D721Med (cell line): ENCODE data around the gene COL24A1.

Experiments
- DNase-seq: peaks from one replicate; pipeline ENCODE4 v3.0.0; 2011; ENCODE audit warnings: low spot score; ENCODE audit not compliant: insufficient read length
- FAIRE-seq: peaks from 2 replicates; lab custom pipeline; 2011; peaks lifted over from hg19 to GRCh38; lab: Jason Lieb, UNC
- CTCF ChIP-seq: IDR thresholded peaks from 2 replicates; pipeline ENCODE4 v1.5.1; 2012; ENCODE audit warnings: mild to moderate bottlenecking, control low read depth; ENCODE audit not compliant: insufficient read depth; ENCODE audit errors: missing control alignments

The COL24A1 gene

GRCh38 chr1:85705940-85706339 is 450.6 kb downstream of the COL24A1 start:
- TF ChIP-seq CTCF: no peak
- DNase-seq (no peak), FAIRE-seq (no peak)

GRCh38 chr1:85700422-85700821 is 456.1 kb downstream of the COL24A1 start:
- DNase-seq: no peak

GRCh38 chr1:85697895-85698294 is 458.7 kb downstream of the COL24A1 start:
- DNase-seq: no peak
- TF ChIP-seq CTCF: no peak
- no peak for FAIRE-seq

More at GRCh38 chr1:85700422-85700821, 456.1 kb downstream of the COL24A1 start:
- no peak for FAIRE-seq
- no peak for TF ChIP-seq CTCF

GRCh38 chr1:85692730-85693314 is 463.8 kb downstream of the COL24A1 start:
- TF ChIP-seq CTCF: peak; percentile 45
- FAIRE-seq: no peak
- no peak for DNase-seq

GRCh38 chr1:85689775-85690404 is 466.7 kb downstream of the COL24A1 start:
- DNase-seq (no peak), FAIRE-seq (no peak)
- no peak for TF ChIP-seq CTCF

GRCh38 chr1:85683292-85684025 is 473.1 kb downstream of the COL24A1 start:
- FAIRE-seq: no peak
- no peak for DNase-seq
- no peak for TF ChIP-seq CTCF
